ENCODE measurements around the gene IL22. TPM values are rescaled to one million over a fixed set of nuclear protein-coding genes. Genes with fewer than 3 reads are reported as not detected.

IL22 gene
- total and polyA plus RNA-seq, 8 donors, result 0.15 TPM; not detected in 7

- no peak overlapping the region for H3K27ac ChIP-seq
- no peaks in the 10 kb centered on the region for H3K36me3 ChIP-seq
- H3K4me1 ChIP-seq, result no peaks in the 10 kb centered on the region
- no peaks in the 10 kb centered on the region for H3K9me3 ChIP-seq
- no peak overlapping the region for H3K4me3 ChIP-seq
- H3K27me3 ChIP-seq, result no peaks in the 10 kb centered on the region
- 73 to 80% (median 77%) methylated on average over 2 of the region's 2 CpGs for WGBS, 5 donors
- DNase-seq, result no peak
- intact Hi-C loops (cut with DNase I; ENCODE audit: low total_unique reads), result no loop called here
- TF ChIP-seq EP300 (IDR thresholded peaks at IDR 0.05) (no peak), POLR2A (IDR thresholded peaks at IDR 0.05) (no peak), POLR2AphosphoS5 (IDR thresholded peaks at IDR 0.05) (no peak)
- TF ChIP-seq, protein P1, sequence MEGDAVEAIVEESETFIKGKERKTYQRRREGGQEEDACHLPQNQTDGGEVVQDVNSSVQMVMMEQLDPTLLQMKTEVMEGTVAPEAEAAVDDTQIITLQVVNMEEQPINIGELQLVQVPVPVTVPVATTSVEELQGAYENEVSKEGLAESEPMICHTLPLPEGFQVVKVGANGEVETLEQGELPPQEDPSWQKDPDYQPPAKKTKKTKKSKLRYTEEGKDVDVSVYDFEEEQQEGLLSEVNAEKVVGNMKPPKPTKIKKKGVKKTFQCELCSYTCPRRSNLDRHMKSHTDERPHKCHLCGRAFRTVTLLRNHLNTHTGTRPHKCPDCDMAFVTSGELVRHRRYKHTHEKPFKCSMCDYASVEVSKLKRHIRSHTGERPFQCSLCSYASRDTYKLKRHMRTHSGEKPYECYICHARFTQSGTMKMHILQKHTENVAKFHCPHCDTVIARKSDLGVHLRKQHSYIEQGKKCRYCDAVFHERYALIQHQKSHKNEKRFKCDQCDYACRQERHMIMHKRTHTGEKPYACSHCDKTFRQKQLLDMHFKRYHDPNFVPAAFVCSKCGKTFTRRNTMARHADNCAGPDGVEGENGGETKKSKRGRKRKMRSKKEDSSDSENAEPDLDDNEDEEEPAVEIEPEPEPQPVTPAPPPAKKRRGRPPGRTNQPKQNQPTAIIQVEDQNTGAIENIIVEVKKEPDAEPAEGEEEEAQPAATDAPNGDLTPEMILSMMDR (IDR thresholded peaks at IDR 0.05), result no peak
These were observed 52.5 kb downstream of the IL22 start for GRCh38 chr12:68200854-68201253.

- 70 to 82% (median 76%) methylated on average over 1 of the region's 1 CpG for WGBS, 5 donors
- Histone ChIP-seq H3K9me3 (no peaks in the 10 kb centered on the region), H3K4me3 (no peak overlapping the region), H3K4me1 (no peaks in the 10 kb centered on the region), H3K36me3 (no peaks in the 10 kb centered on the region), H3K27ac (no peak overlapping the region), H3K27me3 (no peaks in the 10 kb centered on the region)
- intact Hi-C loops (cut with DNase I; ENCODE audit: low total_unique reads), result no loop called here
- TF ChIP-seq POLR2A (IDR thresholded peaks at IDR 0.05) (no peak), POLR2AphosphoS5 (IDR thresholded peaks at IDR 0.05) (no peak), EP300 (IDR thresholded peaks at IDR 0.05) (no peak)
- TF ChIP-seq, protein P1 (IDR thresholded peaks at IDR 0.05), result no peak
- no peak for DNase-seq
These were observed 54.3 kb downstream of the IL22 start for GRCh38 chr12:68199127-68199526.

- intact Hi-C loops (cut with DNase I; ENCODE audit: low total_unique reads), result no loop called here
- no peaks in the 10 kb centered on the region for H3K27me3 ChIP-seq
- 54 to 67% (median 62%) methylated on average over 12 of the region's 12 CpGs for WGBS, 5 donors
These were observed 54.8 kb downstream of the IL22 start for GRCh38 chr12:68198507-68199086.

More at GRCh38 chr12:68198507-68199086, 54.8 kb downstream of the IL22 start:
- Histone ChIP-seq H3K4me3 (no peak overlapping the region), H3K36me3 (no peaks in the 10 kb centered on the region), H3K9me3 (no peaks in the 10 kb centered on the region), H3K27ac (no peak overlapping the region), H3K4me1 (no peaks in the 10 kb centered on the region)
- TF ChIP-seq EP300 (IDR thresholded peaks at IDR 0.05), result no peak
- TF ChIP-seq, protein P1 (IDR thresholded peaks at IDR 0.05), result no peak
- no peak for TF ChIP-seq POLR2AphosphoS5 (IDR thresholded peaks at IDR 0.05)
- no peak for TF ChIP-seq POLR2A (IDR thresholded peaks at IDR 0.05)
- DNase-seq, result no peak

Other genes with a start within 250 kb of the IL22 start
- gene IFNG, start 93.9 kb downstream of the IL22 start, total RNA-seq, result not detected
- not detected for gene IFNG, start 93.9 kb downstream of the IL22 start, polyA plus RNA-seq
- gene IL26, start 27.8 kb downstream of the IL22 start, total RNA-seq, result not detected
- not detected for gene IL26, start 27.8 kb downstream of the IL22 start, polyA plus RNA-seq
- gene MDM1, start 78.8 kb upstream of the IL22 start, total RNA-seq, result 10 to 100 TPM in 4 of 5 donors, 1 to 10 TPM in 1; 5.8 to 41.4 (median 17.4) TPM
- gene MDM1, start 78.8 kb upstream of the IL22 start, polyA plus RNA-seq, result 1 to 10 TPM; 3.9 to 9.0 (median 7.2) TPM

All from stomach (tissue), 9 donors.